ENCODE data around the gene PAEP. TPM values are rescaled to one million over a fixed set of nuclear protein-coding genes. Genes with fewer than 3 reads are reported as not detected.

PAEP gene
- total and polyA plus RNA-seq, 9 donors: 0.41 to 8.8 (median 1.2) TPM; not detected in 2

- whole genome bisulfite sequencing, 3 donors: 25 to 38% (median 31%) methylated on average over 17 of the region's 17 CpGs
- no peak for TF ChIP-seq CTCF (IDR thresholded peaks at IDR 0.05)
- TF ChIP-seq POLR2A (IDR thresholded peaks at IDR 0.05): no peak
- no peak for TF ChIP-seq EP300 (IDR thresholded peaks at IDR 0.05)
- H3K4me3 ChIP-seq: no peak overlapping the region
- no peaks in the 10 kb centered on the region for H3K9me3 ChIP-seq
- intact Hi-C loops (cut with DNase I): no loop called here
- no peak overlapping the region for H3K27ac ChIP-seq
- DNase-seq: peak in 1 of 5 donors; percentile 7
- H3K4me1 ChIP-seq (ENCODE audit: insufficient read depth): no peaks in the 10 kb centered on the region
- no peaks in the 10 kb centered on the region for H3K36me3 ChIP-seq
- H3K27me3 ChIP-seq: no peaks in the 10 kb centered on the region
Measured at GRCh38 chr9:135522931-135523330, 38.6 kb upstream of the PAEP start.

GRCh38 chr9:135523521-135524129 is 37.9 kb upstream of the PAEP start:
- Histone ChIP-seq H3K27ac (no peak overlapping the region), H3K4me3 (no peak overlapping the region), H3K27me3 (no peaks in the 10 kb centered on the region), H3K4me1 (ENCODE audit: insufficient read depth) (no peaks in the 10 kb centered on the region), H3K9me3 (no peaks in the 10 kb centered on the region), H3K36me3 (no peaks in the 10 kb centered on the region)
- intact Hi-C loops (cut with DNase I): no loop called here
- TF ChIP-seq POLR2A (IDR thresholded peaks at IDR 0.05) (no peak), CTCF (IDR thresholded peaks at IDR 0.05) (no peak), EP300 (IDR thresholded peaks at IDR 0.05) (no peak)
- peak in 1 of 5 donors; percentile 5 for DNase-seq
- 59 to 67% (median 65%) methylated on average over 21 of the region's 21 CpGs for WGBS, 3 donors

GRCh38 chr9:135524130-135524861 is 37.3 kb upstream of the PAEP start:
- Histone ChIP-seq H3K27me3 (no peaks in the 10 kb centered on the region), H3K4me3 (no peak overlapping the region), H3K9me3 (no peaks in the 10 kb centered on the region), H3K4me1 (ENCODE audit: insufficient read depth) (no peaks in the 10 kb centered on the region), H3K36me3 (no peaks in the 10 kb centered on the region), H3K27ac (no peak overlapping the region)
- TF ChIP-seq CTCF (IDR thresholded peaks at IDR 0.05) (no peak), EP300 (IDR thresholded peaks at IDR 0.05) (no peak), POLR2A (IDR thresholded peaks at IDR 0.05) (no peak)
- intact Hi-C loops (cut with DNase I): no loop called here
- peak in 1 of 5 donors; percentile 12 for DNase-seq
- WGBS, 3 donors: 46 to 59% (median 49%) methylated on average over 27 of the region's 27 CpGs

- Histone ChIP-seq H3K27me3 (no peaks in the 10 kb centered on the region), H3K4me3 (no peak overlapping the region), H3K4me1 (ENCODE audit: insufficient read depth) (no peaks in the 10 kb centered on the region), H3K27ac (no peak overlapping the region), H3K36me3 (no peaks in the 10 kb centered on the region), H3K9me3 (no peaks in the 10 kb centered on the region)
- peak in 1 of 5 donors; percentile 5 for DNase-seq
- 57 to 66% (median 62%) methylated on average over 31 of the region's 31 CpGs for WGBS, 3 donors
- no peak for TF ChIP-seq EP300 (IDR thresholded peaks at IDR 0.05)
- no peak for TF ChIP-seq CTCF (IDR thresholded peaks at IDR 0.05)
- no peak for TF ChIP-seq POLR2A (IDR thresholded peaks at IDR 0.05)
- intact Hi-C loops (cut with DNase I): no loop called here
Measured at GRCh38 chr9:135525241-135526088, 36.1 kb upstream of the PAEP start.

Data from ovary (tissue), 9 donors.